22Rv1 (cell line): ENCODE data around the gene AGRP.

ENCODE experiments used
- CTCF ChIP-seq: fragments of 450-650 bp; IDR thresholded peaks from 2 replicates; pipeline ENCODE4 v1.5.1; 2017; ENCODE audit warnings: mild to moderate bottlenecking
- ZFX ChIP-seq: fragments of 450-650 bp; IDR thresholded peaks from 2 replicates; pipeline ENCODE4 v1.6.1; 2017; ENCODE audit warnings: antibody characterized with exemption, borderline replicate concordance

GRCh38 chr16:67526149-67526791, 42.9 kb upstream of the AGRP start:
- TF ChIP-seq CTCF (no peak), ZFX (no peak)
